HepG2 (cell line): ENCODE results near the gene CDCA5. TPM values are rescaled to one million over a fixed set of nuclear protein-coding genes. Genes with fewer than 3 reads are reported as not detected.
A peak's percentile ranks its signal among the peaks of the same experiment; 100 is the strongest.

Experiments
- ATF4 ChIP-seq, 2 experiments: fragments of 450-650 bp in 1 of 2; sonication (generic) in 1 of 2; formaldehyde crosslinking; IDR thresholded peaks; 2 replicates each; pipeline versions ENCODE4 v1.5.0 to v1.8.0; 2020 to 2022; ENCODE audit warnings: mild to moderate bottlenecking in 1 of 2, missing genetic modification reagents in 1 of 2
- BCL3 ChIP-seq: sonication (generic); formaldehyde crosslinking; IDR thresholded peaks from 2 replicates; pipeline ENCODE4 v1.5.1; 2020; ENCODE audit warnings: mild to moderate bottlenecking, missing genetic modification reagents, moderate library complexity
- CEBPG ChIP-seq: IDR thresholded peaks from 2 replicates; pipeline ENCODE4 v1.6.1; 2016
- EED ChIP-seq: sonication (generic); formaldehyde crosslinking; IDR thresholded peaks from 2 replicates; pipeline ENCODE4 v1.5.0; 2020; ENCODE audit warnings: mild to moderate bottlenecking, missing genetic modification reagents
- EHMT2 ChIP-seq: fragments of 200-600 bp; sonication (generic); IDR thresholded peaks from 2 replicates; pipeline ENCODE4 v1.7.0; 2017; ENCODE audit warnings: antibody characterized with exemption, low read depth, low read length, borderline replicate concordance
- KLF13 ChIP-seq: sonication (generic); formaldehyde crosslinking; IDR thresholded peaks from 2 replicates; pipeline ENCODE4 v1.4.0; 2020; ENCODE audit warnings: mild to moderate bottlenecking, missing genetic modification reagents
- MEIS2 ChIP-seq: sonication (generic); formaldehyde crosslinking; IDR thresholded peaks from 2 replicates; pipeline ENCODE4 v1.9.0; 2021; ENCODE audit warnings: mild to moderate bottlenecking, missing genetic modification reagents
- PRMT3 ChIP-seq: sonication (generic); formaldehyde crosslinking; IDR thresholded peaks from 2 replicates; pipeline ENCODE4 v1.8.1; 2022; ENCODE audit warnings: low read depth, mild to moderate bottlenecking, moderate library complexity, missing genetic modification reagents, borderline replicate concordance
- RNF219 ChIP-seq: sonication (generic); formaldehyde crosslinking; IDR thresholded peaks from 2 replicates; pipeline ENCODE4 v1.5.0; 2020; ENCODE audit warnings: mild to moderate bottlenecking, missing genetic modification reagents
- SMAD1 ChIP-seq: sonication (generic); formaldehyde crosslinking; IDR thresholded peaks from 2 replicates; pipeline ENCODE4 v1.4.0; 2020; ENCODE audit warnings: missing genetic modification reagents, low read depth, mild to moderate bottlenecking, borderline replicate concordance
- TBL1XR1 ChIP-seq: fragments of 150-350 bp; IDR thresholded peaks from 2 replicates; pipeline ENCODE4 v1.6.1; 2014; ENCODE audit warnings: borderline replicate concordance, low read length; ENCODE audit not compliant: partially characterized antibody
- ZBTB10 ChIP-seq: sonication (generic); formaldehyde crosslinking; IDR thresholded peaks from 2 replicates; pipeline ENCODE4 v1.4.0; 2020; ENCODE audit warnings: missing genetic modification reagents, borderline replicate concordance
- ZFYVE20 ChIP-seq: sonication (generic); formaldehyde crosslinking; IDR thresholded peaks from 2 replicates; pipeline ENCODE4 v1.8.0; 2023; ENCODE audit warnings: low read depth, mild to moderate bottlenecking, moderate library complexity, missing genetic modification reagents, borderline replicate concordance
- ZNF224 ChIP-seq: sonication (generic); formaldehyde crosslinking; IDR thresholded peaks from 2 replicates; pipeline ENCODE4 v1.5.0; 2020; ENCODE audit warnings: mild to moderate bottlenecking, missing genetic modification reagents
- ZNF34 ChIP-seq: sonication (generic); formaldehyde crosslinking; IDR thresholded peaks from 2 replicates; pipeline ENCODE4 v1.4.0; 2020; ENCODE audit warnings: mild to moderate bottlenecking, missing genetic modification reagents, borderline replicate concordance
- ZNF468 ChIP-seq: sonication (generic); formaldehyde crosslinking; IDR thresholded peaks from 2 replicates; pipeline ENCODE4 v1.8.0; 2022; ENCODE audit warnings: mild to moderate bottlenecking, moderate library complexity, missing genetic modification reagents
- ZNF614 ChIP-seq: IDR thresholded peaks from 2 replicates; pipeline ENCODE4 v1.6.1; 2018; ENCODE audit warnings: missing biosample characterization, missing genetic modification reagents, inconsistent platforms, borderline replicate concordance
- ZNF782 ChIP-seq: sonication (generic); formaldehyde crosslinking; IDR thresholded peaks from 2 replicates; pipeline ENCODE4 v1.4.0; 2020; ENCODE audit warnings: missing genetic modification reagents, mild to moderate bottlenecking, borderline replicate concordance
- polyA plus RNA-seq, 8 experiments: library from polyadenylated mRNA; depleted of rRNA in 3 of 8; stranded (reverse) in 7 of 8; unstranded in 1 of 8; fragments of >200 nt; fragmentation: Illumina TruSeq in 4 of 8; extraction: Trizol in 4 of 8; gene quantifications; 2 replicates each; pipeline versions ENCODE4 v1.2.1 to v1.2.3, GENCODE V29; 2011 to 2016; ENCODE audit warnings: low read depth in 4 of 8, missing spikeins in 1 of 8, mixed read lengths in 1 of 8; ENCODE audit not compliant: insufficient read depth in 1 of 8
- total RNA-seq, 5 experiments: library from RNA; depleted of rRNA; stranded (reverse); fragments of >200 nt; fragmentation: Illumina TruSeq; extraction: Trizol; gene quantifications; 2 replicates each; pipeline ENCODE4 v1.2.3, GENCODE V29; 2016; ENCODE audit warnings: low read depth in 1 of 5

Gene CDCA5
- total and polyA plus RNA-seq, 2 of the 13 experiments (the other 11 are each of a cell fraction or from before 2014, with no cell fraction given): 13.5 to 50.6 TPM

GRCh38 chr11:65095974-65096806 is 12.3 kb upstream of the CDCA5 start, which contains the start of gene VPS51 (continued):
- no peak for TF ChIP-seq ZBTB10 (CRISPR knock-in tag)
- TF ChIP-seq ZNF614 (CRISPR knock-in tag): 0 out of 2 replicates have a peak, but pooled peaks have one; percentile 80
- TF ChIP-seq ZNF34 (CRISPR knock-in tag): no peak; the same call in 1 of the 2 replicates
- TF ChIP-seq ZNF224 (CRISPR knock-in tag): peak; percentile 67; the same call in 1 of the 2 replicates
- 0 out of 2 replicates have a peak, but pooled peaks have one; percentile 34 for TF ChIP-seq CEBPG (CRISPR knock-in tag)
- TF ChIP-seq EHMT2: no peak
- TF ChIP-seq BCL3 (CRISPR knock-in tag): no peak
- TF ChIP-seq MEIS2 (CRISPR knock-in tag): 0 out of 2 replicates have a peak, but pooled peaks have one; percentile 43
- no peak; the same call in 1 of the 2 replicates for TF ChIP-seq ZNF782
- no peak for TF ChIP-seq ZNF468 (CRISPR knock-in tag)
- TF ChIP-seq KLF13 (CRISPR knock-in tag): no peak; the same call in 1 of the 2 replicates
- peak; percentile 81 for TF ChIP-seq TBL1XR1
- TF ChIP-seq RNF219 (CRISPR knock-in tag): peak; percentile 92; the same call in 1 of the 2 replicates
- TF ChIP-seq ATF4 (CRISPR knock-in tag; IDR thresholded peaks at IDR 0.05): peak in 1 of 2 experiments; percentile 52; a peak in 2 of 4 replicates
- TF ChIP-seq SMAD1 (CRISPR knock-in tag): no peak
- no peak; the same call in 1 of the 2 replicates for TF ChIP-seq EED (CRISPR knock-in tag)
- no peak for TF ChIP-seq PRMT3
- no peak; the same call in 1 of the 2 replicates for TF ChIP-seq ZFYVE20 (CRISPR knock-in tag)
